Glutamatergic neuron (in vitro differentiated cells): ENCODE data around the gene TNNT3. TPM values are rescaled to one million over a fixed set of nuclear protein-coding genes. Genes with fewer than 3 reads are reported as not detected.

Experiments used
- DNase-seq: peaks from one replicate; pipeline ENCODE4 v3.0.0; 2022
- H3K27ac Mint-ChIP-seq: one replicate; pipeline ENCODE4 v1.8.0; 2020; ENCODE audit warnings: mild to moderate bottlenecking, mixed read lengths, inconsistent platforms; ENCODE audit not compliant: unreplicated experiment
- H3K27me3 Mint-ChIP-seq: one replicate; pipeline ENCODE4 v1.8.0; 2020; ENCODE audit warnings: mild to moderate bottlenecking, moderate library complexity, mixed read lengths, inconsistent platforms; ENCODE audit not compliant: unreplicated experiment
- H3K36me3 Mint-ChIP-seq: one replicate; pipeline ENCODE4 v1.8.0; 2020; ENCODE audit warnings: mild to moderate bottlenecking, mixed read lengths, inconsistent platforms; ENCODE audit not compliant: unreplicated experiment
- H3K4me1 Mint-ChIP-seq: one replicate; pipeline ENCODE4 v1.8.0; 2020; ENCODE audit warnings: mild to moderate bottlenecking, low read depth, mixed read lengths, inconsistent platforms; ENCODE audit not compliant: unreplicated experiment
- H3K4me3 Mint-ChIP-seq: one replicate; pipeline ENCODE4 v1.8.0; 2020; ENCODE audit warnings: mild to moderate bottlenecking, mixed read lengths, inconsistent platforms; ENCODE audit not compliant: unreplicated experiment
- H3K9me3 Mint-ChIP-seq: one replicate; pipeline ENCODE4 v1.8.0; 2020; ENCODE audit warnings: mild to moderate bottlenecking, moderate library complexity, mixed read lengths, inconsistent platforms; ENCODE audit not compliant: unreplicated experiment
- total RNA-seq: library from RNA; stranded (reverse); fragmentation: NEBNext Ultra II Directional; extraction: Animal tissue kit (Norgen Biotek cat#: 25700); gene quantifications from one replicate; pipeline ENCODE4 v1.2.1, GENCODE V29; 2021; ENCODE audit not compliant: unreplicated experiment
- TF ChIP-seq, protein P1 (sequence below): fragments of 200-600 bp; sonication (generic); IDR thresholded peaks from one replicate; pipeline ENCODE4 v1.5.0; 2021; ENCODE audit not compliant: partially characterized antibody, unreplicated experiment

The TNNT3 gene
- total RNA-seq, 1 donor from 2014 or later: not detected

DNA sequence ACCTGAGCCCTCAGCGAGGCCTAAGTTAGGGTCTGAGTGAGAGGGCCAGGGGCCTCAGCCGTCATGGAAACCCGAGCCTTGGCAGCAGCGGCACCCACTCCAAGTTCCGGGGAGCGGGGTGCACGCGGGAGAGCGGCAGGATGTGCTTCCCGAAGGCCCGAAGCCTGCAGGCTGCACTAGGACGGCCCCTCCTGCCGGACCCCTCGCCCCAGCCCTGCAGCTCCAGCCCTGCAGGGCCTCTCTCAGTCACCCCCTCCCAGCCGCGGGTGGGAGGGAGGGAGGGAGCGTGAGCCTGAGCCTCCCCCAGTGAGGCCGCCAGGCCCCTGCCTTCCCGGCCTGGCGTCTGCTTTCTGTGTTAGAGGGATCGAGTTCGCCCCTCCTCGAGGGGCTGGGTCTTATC is 50.3 kb downstream of the TNNT3 start:
- no peak for DNase-seq
- TF ChIP-seq, protein P1, sequence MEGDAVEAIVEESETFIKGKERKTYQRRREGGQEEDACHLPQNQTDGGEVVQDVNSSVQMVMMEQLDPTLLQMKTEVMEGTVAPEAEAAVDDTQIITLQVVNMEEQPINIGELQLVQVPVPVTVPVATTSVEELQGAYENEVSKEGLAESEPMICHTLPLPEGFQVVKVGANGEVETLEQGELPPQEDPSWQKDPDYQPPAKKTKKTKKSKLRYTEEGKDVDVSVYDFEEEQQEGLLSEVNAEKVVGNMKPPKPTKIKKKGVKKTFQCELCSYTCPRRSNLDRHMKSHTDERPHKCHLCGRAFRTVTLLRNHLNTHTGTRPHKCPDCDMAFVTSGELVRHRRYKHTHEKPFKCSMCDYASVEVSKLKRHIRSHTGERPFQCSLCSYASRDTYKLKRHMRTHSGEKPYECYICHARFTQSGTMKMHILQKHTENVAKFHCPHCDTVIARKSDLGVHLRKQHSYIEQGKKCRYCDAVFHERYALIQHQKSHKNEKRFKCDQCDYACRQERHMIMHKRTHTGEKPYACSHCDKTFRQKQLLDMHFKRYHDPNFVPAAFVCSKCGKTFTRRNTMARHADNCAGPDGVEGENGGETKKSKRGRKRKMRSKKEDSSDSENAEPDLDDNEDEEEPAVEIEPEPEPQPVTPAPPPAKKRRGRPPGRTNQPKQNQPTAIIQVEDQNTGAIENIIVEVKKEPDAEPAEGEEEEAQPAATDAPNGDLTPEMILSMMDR: no peak
- H3K4me1 Mint-ChIP-seq: no peaks in the 10 kb centered on the region
- H3K4me3 Mint-ChIP-seq: no peak overlapping the region
- no peaks in the 10 kb centered on the region for H3K27me3 Mint-ChIP-seq
- H3K27ac Mint-ChIP-seq: no peak overlapping the region
- no peaks in the 10 kb centered on the region for H3K36me3 Mint-ChIP-seq
- H3K9me3 Mint-ChIP-seq: no peaks in the 10 kb centered on the region

DNA sequence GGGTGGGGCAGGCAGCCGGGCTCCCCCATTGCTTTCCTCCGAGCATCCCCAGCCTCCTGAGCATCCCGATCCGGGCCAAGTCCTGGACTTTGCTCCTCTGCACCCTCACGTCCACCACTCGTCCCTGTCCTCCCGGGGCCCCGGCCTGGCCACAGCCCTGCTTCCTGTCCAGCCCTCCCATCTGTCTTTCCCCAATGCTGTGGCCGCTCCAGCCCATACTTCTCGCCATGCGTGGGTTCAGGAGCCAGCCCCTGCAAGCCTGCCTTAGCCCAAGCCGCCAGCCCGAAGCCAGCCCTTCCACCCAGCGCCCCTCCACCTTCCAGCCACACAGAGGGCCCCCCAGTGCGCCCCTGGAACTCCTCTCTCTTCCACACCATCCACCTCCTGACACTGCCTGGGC is 51.5 kb downstream of the TNNT3 start:
- no peak overlapping the region for H3K27ac Mint-ChIP-seq
- H3K4me1 Mint-ChIP-seq: no peaks in the 10 kb centered on the region
- no peaks in the 10 kb centered on the region for H3K27me3 Mint-ChIP-seq
- no peaks in the 10 kb centered on the region for H3K9me3 Mint-ChIP-seq
- no peak overlapping the region for H3K4me3 Mint-ChIP-seq
- TF ChIP-seq, protein P1: no peak
- H3K36me3 Mint-ChIP-seq: no peaks in the 10 kb centered on the region
- DNase-seq: peak; percentile 4

DNA sequence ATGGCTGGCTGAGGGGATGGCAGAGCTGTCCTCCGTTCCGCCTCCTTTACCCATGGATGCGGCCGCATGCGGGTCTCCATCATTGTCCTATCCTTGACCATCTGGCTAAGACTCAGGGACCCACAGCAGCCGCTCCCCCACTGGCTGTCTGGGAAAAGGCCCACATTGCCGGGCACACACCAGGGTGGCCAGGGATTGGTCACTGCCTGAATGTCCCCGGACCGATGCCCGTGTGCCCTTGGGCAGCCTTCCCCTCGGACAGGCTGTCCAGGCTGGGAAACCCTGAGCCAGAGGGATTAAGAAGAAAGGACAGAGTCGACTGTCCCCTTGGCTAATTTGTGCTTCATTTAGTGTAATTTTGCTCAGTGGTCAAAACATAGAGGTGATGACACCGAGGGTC is 55.7 kb downstream of the TNNT3 start:
- no peaks in the 10 kb centered on the region for H3K27me3 Mint-ChIP-seq
- H3K27ac Mint-ChIP-seq: no peak overlapping the region
- no peaks in the 10 kb centered on the region for H3K4me1 Mint-ChIP-seq
- DNase-seq: no peak
- TF ChIP-seq, protein P1: no peak
- H3K36me3 Mint-ChIP-seq: no peaks in the 10 kb centered on the region
- H3K9me3 Mint-ChIP-seq: no peaks in the 10 kb centered on the region
- H3K4me3 Mint-ChIP-seq: no peak overlapping the region

DNA sequence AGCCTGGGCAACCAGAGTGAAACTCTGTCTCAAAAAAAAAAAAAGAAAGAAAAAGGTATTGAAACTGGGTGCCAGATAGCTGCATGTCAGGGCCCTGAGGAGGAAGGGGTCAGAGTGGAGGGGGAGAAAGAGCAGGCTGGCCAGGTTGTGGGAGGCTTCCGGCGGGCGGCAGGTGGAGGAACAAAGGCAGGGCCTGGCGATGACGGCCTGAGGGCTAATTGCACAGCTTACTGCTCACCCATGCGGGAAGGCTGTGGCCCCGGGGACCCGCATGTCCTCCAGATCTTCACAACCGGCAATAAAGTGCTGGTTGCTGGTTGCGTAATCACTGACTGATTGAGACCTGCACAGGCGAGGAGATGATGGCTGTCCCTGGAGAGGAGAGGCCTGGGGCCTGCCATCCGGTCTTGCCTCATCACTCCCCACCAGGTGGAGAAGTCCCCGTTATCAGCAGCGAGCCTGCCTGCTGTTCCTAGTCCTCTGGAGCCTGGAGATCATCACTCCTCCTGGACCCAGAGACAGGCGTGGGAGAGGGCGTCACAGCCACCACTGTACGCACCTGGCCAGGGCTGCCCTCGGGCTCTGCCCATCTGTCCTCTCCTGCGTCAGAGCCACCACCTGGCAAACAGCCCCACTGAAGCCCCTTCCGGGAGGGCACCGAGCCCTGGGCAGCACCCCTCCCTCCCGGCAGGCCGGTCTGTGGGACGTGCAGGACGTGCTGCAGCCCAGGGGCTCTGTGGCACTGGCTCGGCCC is 59.4 kb downstream of the TNNT3 start:
- H3K27ac Mint-ChIP-seq: no peak overlapping the region
- TF ChIP-seq, protein P1: no peak

DNA sequence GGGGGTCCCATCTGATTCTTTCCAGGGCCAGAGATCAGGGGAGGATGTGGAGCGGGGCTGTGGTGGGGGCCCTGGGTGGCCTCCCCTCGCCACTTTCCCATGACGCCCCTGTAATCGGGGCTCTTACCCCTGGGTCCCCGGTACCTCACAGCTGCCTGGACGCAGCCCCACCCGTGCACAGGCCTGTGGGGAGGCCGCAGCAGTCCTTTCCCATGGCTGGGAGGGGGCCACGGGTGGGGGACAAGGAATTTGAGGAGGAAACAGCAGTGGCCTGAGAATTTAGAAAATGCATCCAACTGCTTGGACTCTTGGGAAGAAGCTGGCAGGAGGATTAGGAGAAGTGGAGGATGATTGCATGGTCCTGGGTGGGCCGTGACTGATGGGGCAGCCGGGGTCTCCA is 60.1 kb downstream of the TNNT3 start:
- Mint-ChIP-seq H3K27ac (no peak overlapping the region), H3K4me1 (no peaks in the 10 kb centered on the region), H3K36me3 (no peaks in the 10 kb centered on the region), H3K4me3 (no peak overlapping the region), H3K27me3 (no peaks in the 10 kb centered on the region), H3K9me3 (no peaks in the 10 kb centered on the region)
- TF ChIP-seq, protein P1: no peak
- DNase-seq: no peak

More for the DNA sequence above, 59.4 kb downstream of the TNNT3 start:
- Mint-ChIP-seq H3K36me3 (no peaks in the 10 kb centered on the region), H3K27me3 (no peaks in the 10 kb centered on the region), H3K4me3 (no peak overlapping the region), H3K4me1 (no peaks in the 10 kb centered on the region), H3K9me3 (no peaks in the 10 kb centered on the region)
- DNase-seq: peak; percentile 12
